H9 (cell line): ENCODE measurements around the gene PHF5A. TPM values are rescaled to one million over a fixed set of nuclear protein-coding genes. Genes with fewer than 3 reads are reported as not detected.

Source experiments
- DNase-seq: peaks from one replicate; pipeline ENCODE4 v3.0.0-alpha.2; 2017
- H2AFZ ChIP-seq: one replicate; pipeline ENCODE4 v1.6.1; 2013; ENCODE audit warnings: mild to moderate bottlenecking, low read length, control low read depth, moderate library complexity
- H2AK5ac ChIP-seq: 2 replicates; pipeline ENCODE4 v1.6.1; 2013; ENCODE audit warnings: low read length, control low read depth, mixed read lengths; ENCODE audit not compliant: insufficient read length
- H2BK120ac ChIP-seq: one replicate; pipeline ENCODE4 v1.6.1; 2013; ENCODE audit warnings: low read depth, mild to moderate bottlenecking, low read length, control low read depth, inconsistent platforms; ENCODE audit not compliant: poor library complexity, severe bottlenecking
- H2BK12ac ChIP-seq: 2 replicates; pipeline ENCODE4 v1.6.1; 2013; ENCODE audit warnings: low read length, control low read depth, mixed read lengths, low read depth; ENCODE audit not compliant: insufficient read length
- H2BK15ac ChIP-seq: 2 replicates; pipeline ENCODE4 v1.6.1; 2013; ENCODE audit warnings: low read depth, low read length, control low read depth
- H2BK20ac ChIP-seq: one replicate; pipeline ENCODE4 v1.6.1; 2013; ENCODE audit warnings: low read depth, mild to moderate bottlenecking, low read length, control low read depth, inconsistent platforms; ENCODE audit not compliant: poor library complexity, severe bottlenecking
- H2BK5ac ChIP-seq: 2 replicates; pipeline ENCODE4 v1.6.1; 2013; ENCODE audit warnings: low read length, control low read depth, mixed read lengths; ENCODE audit not compliant: insufficient read length
- H3K14ac ChIP-seq: 2 replicates; pipeline ENCODE4 v1.6.1; 2013; ENCODE audit warnings: low read length, control low read depth; ENCODE audit not compliant: insufficient read depth
- H3K18ac ChIP-seq: 2 replicates; pipeline ENCODE4 v1.6.1; 2013; ENCODE audit warnings: low read depth, mild to moderate bottlenecking, mixed read lengths, low read length, control low read depth; ENCODE audit not compliant: insufficient read length
- H3K23ac ChIP-seq: 2 replicates; pipeline ENCODE4 v1.6.1; 2013; ENCODE audit warnings: low read length, control low read depth, mixed read lengths, low read depth; ENCODE audit not compliant: insufficient read length
- H3K23me2 ChIP-seq: 2 replicates; pipeline ENCODE4 v1.6.1; 2013; ENCODE audit warnings: low read depth, mild to moderate bottlenecking, mixed read lengths, low read length, control low read depth; ENCODE audit not compliant: insufficient read length, poor library complexity, severe bottlenecking
- H3K27ac ChIP-seq: 2 replicates; pipeline ENCODE4 v1.5.1; 2013; ENCODE audit warnings: low read length, control low read depth, mixed read lengths, low read depth; ENCODE audit not compliant: insufficient read length
- H3K27me3 ChIP-seq: 2 replicates; pipeline ENCODE4 v1.6.1; 2013; ENCODE audit warnings: low read length, control low read depth, inconsistent platforms; ENCODE audit not compliant: insufficient read depth
- H3K4ac ChIP-seq: 2 replicates; pipeline ENCODE4 v1.6.1; 2013; ENCODE audit warnings: low read depth, mild to moderate bottlenecking, control low read depth, inconsistent platforms, low read length, moderate library complexity
- H3K4me1 ChIP-seq: 2 replicates; pipeline ENCODE4 v1.6.1; 2013; ENCODE audit warnings: low read length, control low read depth, inconsistent platforms; ENCODE audit not compliant: insufficient read depth
- H3K4me2 ChIP-seq: 2 replicates; pipeline ENCODE4 v1.6.1; 2013; ENCODE audit warnings: low read length, control low read depth, mixed read lengths; ENCODE audit not compliant: insufficient read length, insufficient read depth
- H3K56ac ChIP-seq: 2 replicates; pipeline ENCODE4 v1.6.1; 2013; ENCODE audit warnings: low read depth, mild to moderate bottlenecking, mixed read lengths, low read length, control low read depth; ENCODE audit not compliant: insufficient read length
- H3K79me1 ChIP-seq: 2 replicates; pipeline ENCODE4 v1.6.1; 2013; ENCODE audit warnings: low read depth, mild to moderate bottlenecking, moderate library complexity, low read length, control low read depth, inconsistent platforms; ENCODE audit not compliant: insufficient read depth, poor library complexity, severe bottlenecking
- H3K79me2 ChIP-seq: 2 replicates; pipeline ENCODE4 v1.6.1; 2013; ENCODE audit warnings: low read length, control low read depth, inconsistent platforms; ENCODE audit not compliant: insufficient read depth
- H3K9ac ChIP-seq: 2 replicates; pipeline ENCODE4 v1.6.1; 2013; ENCODE audit warnings: low read length, control low read depth, mixed read lengths; ENCODE audit not compliant: insufficient read length; ENCODE audit errors: extremely low read depth
- H3K9me3 ChIP-seq: one replicate; pipeline ENCODE4 v1.6.1; 2013; ENCODE audit warnings: low read depth, low read length, inconsistent platforms; ENCODE audit not compliant: control insufficient read depth
- H3T11ph ChIP-seq: one replicate; pipeline ENCODE4 v1.6.1; 2013; ENCODE audit warnings: mild to moderate bottlenecking, low read length, control low read depth, inconsistent platforms
- H4K20me1 ChIP-seq: one replicate; pipeline ENCODE4 v1.6.1; 2013; ENCODE audit not compliant: control insufficient read depth, insufficient read length, insufficient read depth
- H4K5ac ChIP-seq: 2 replicates; pipeline ENCODE4 v1.6.1; 2013; ENCODE audit warnings: low read depth, mild to moderate bottlenecking, mixed read lengths, low read length, control low read depth; ENCODE audit not compliant: insufficient read length
- H4K8ac ChIP-seq: replicated peaks from 2 replicates; pipeline ENCODE4 v1.6.1; 2013; ENCODE audit warnings: low read length, control low read depth, mixed read lengths, low read depth; ENCODE audit not compliant: insufficient read length
- H4K91ac ChIP-seq: 2 replicates; pipeline ENCODE4 v1.6.1; 2013; ENCODE audit warnings: low read depth, mild to moderate bottlenecking, moderate library complexity, mixed read lengths, low read length, control low read depth; ENCODE audit not compliant: insufficient read length
- H3K27ac Mint-ChIP-seq, 3 experiments: 2 replicates in 2 of 3; 3 replicates in 1 of 3; pipeline ENCODE4 v1.8.0; 2020 to 2021; ENCODE audit warnings: mixed read lengths in 3 of 3, mild to moderate bottlenecking in 1 of 3, moderate library complexity in 1 of 3
- H3K27me3 Mint-ChIP-seq: 2 replicates; pipeline ENCODE4 v1.8.0; 2021; ENCODE audit warnings: low read depth, mild to moderate bottlenecking, moderate library complexity, mixed read lengths
- H3K36me3 Mint-ChIP-seq, 3 experiments: 2 replicates in 2 of 3; 3 replicates in 1 of 3; pipeline ENCODE4 v1.8.0; 2020 to 2021; ENCODE audit warnings: low read depth in 3 of 3, mixed read lengths in 3 of 3; ENCODE audit not compliant: insufficient read depth in 1 of 3
- H3K4me1 Mint-ChIP-seq, 2 experiments: 2 replicates each; pipeline ENCODE4 v1.8.0; 2020; ENCODE audit warnings: mixed read lengths in 2 of 2
- H3K4me3 Mint-ChIP-seq, 2 experiments: 2 replicates in 1 of 2; 3 replicates in 1 of 2; pipeline ENCODE4 v1.8.0; 2020 to 2021; ENCODE audit warnings: mild to moderate bottlenecking in 2 of 2, mixed read lengths in 2 of 2, moderate library complexity in 1 of 2
- H3K9me3 Mint-ChIP-seq, 2 experiments: 2 replicates in 1 of 2; 3 replicates in 1 of 2; pipeline ENCODE4 v1.8.0; 2020; ENCODE audit warnings: mild to moderate bottlenecking in 2 of 2, mixed read lengths in 2 of 2, moderate library complexity in 1 of 2
- CTCF ChIP-seq: fragments of 200-600 bp; sonication (generic); conservative IDR thresholded peaks from 3 replicates; pipeline ENCODE4 v1.8.0; 2021; ENCODE audit warnings: antibody characterized with exemption, mild to moderate bottlenecking
- WGBS: extraction: QIAGEN DNeasy Blood & Tissue Kit; methylation state at CpG from one replicate; pipeline ENCODE4 v1.1.7; 2013; ENCODE audit warnings: missing lambda C conversion rate, low lambda C conversion rate, mixed read lengths; ENCODE audit not compliant: insufficient read length; ENCODE audit errors: extremely low coverage; 5-methylcytosine and 5-hydroxymethylcytosine counted together
- total RNA-seq: library from RNA; stranded (reverse); gene quantifications from 2 replicates; pipeline ENCODE4 v1.2.1, GENCODE V29; 2021

Gene PHF5A
- total RNA-seq, 1 experiment from 2014 or later = 114 TPM

GRCh38 chr22:41478891-41479521 is 10.5 kb upstream of the PHF5A start:
- H4K8ac ChIP-seq = no peak overlapping the region
- no peak overlapping the region for H2BK12ac ChIP-seq
- H3K27ac Mint-ChIP-seq = peak overlapping the region; percentile 60 to 90 (median 75); a peak in 3 of 7 replicates
- no peak overlapping the region for H4K5ac ChIP-seq
- H3K9me3 Mint-ChIP-seq = no peaks in the 10 kb centered on the region
- H2AK5ac ChIP-seq = no peak overlapping the region
- no CpG with 5 or more reads among the region's 7 CpGs for WGBS
- H3K18ac ChIP-seq = no peak overlapping the region
- no peak overlapping the region for H3K14ac ChIP-seq
- peaks cover 10% of the 10 kb centered on the region; the same call in 1 of the 2 replicates for H3K4me1 ChIP-seq
- H3K36me3 Mint-ChIP-seq = no peaks in the 10 kb centered on the region
- H4K91ac ChIP-seq = no peak overlapping the region
- no peaks in the 10 kb centered on the region for H3K27me3 Mint-ChIP-seq
- no peak overlapping the region for H2BK15ac ChIP-seq
- no peak overlapping the region for H2BK20ac ChIP-seq
- no peak overlapping the region for H3K9ac ChIP-seq
- no peak for DNase-seq
- H3K4ac ChIP-seq = no peak overlapping the region
- no peak overlapping the region for H3T11ph ChIP-seq
- H3K79me1 ChIP-seq = peaks cover 1% of the 10 kb centered on the region
- H4K20me1 ChIP-seq = peaks cover 2% of the 10 kb centered on the region
- no peaks in the 10 kb centered on the region for H3K9me3 ChIP-seq
- H3K56ac ChIP-seq = no peak overlapping the region
- no peak overlapping the region for H3K23ac ChIP-seq
- H3K4me3 Mint-ChIP-seq = no peak overlapping the region
- H3K4me1 Mint-ChIP-seq = peaks cover 43 to 47% of the 10 kb centered on the region in 2 experiments
- H3K79me2 ChIP-seq = peaks cover 3% of the 10 kb centered on the region; the same call in 1 of the 2 replicates
- no peaks in the 10 kb centered on the region for H3K23me2 ChIP-seq
- no peaks in the 10 kb centered on the region for H3K27me3 ChIP-seq
- no peak overlapping the region for H3K27ac ChIP-seq
- TF ChIP-seq CTCF = no peak
- no peak overlapping the region for H2BK120ac ChIP-seq
- H2AFZ ChIP-seq = no peak overlapping the region
- H2BK5ac ChIP-seq = no peak overlapping the region
- H3K4me2 ChIP-seq = no peak overlapping the region
